ENCODE data around the gene TMEM239. TPM values are rescaled to one million over a fixed set of nuclear protein-coding genes. Genes with fewer than 3 reads are reported as not detected.
A peak's percentile ranks its signal among the peaks of the same experiment; 100 is the strongest.

The TMEM239 gene
- total and polyA plus RNA-seq, 2 of the 8 experiments (the other 6 are each of a cell fraction or from before 2014, with no cell fraction given): not detected

DNA sequence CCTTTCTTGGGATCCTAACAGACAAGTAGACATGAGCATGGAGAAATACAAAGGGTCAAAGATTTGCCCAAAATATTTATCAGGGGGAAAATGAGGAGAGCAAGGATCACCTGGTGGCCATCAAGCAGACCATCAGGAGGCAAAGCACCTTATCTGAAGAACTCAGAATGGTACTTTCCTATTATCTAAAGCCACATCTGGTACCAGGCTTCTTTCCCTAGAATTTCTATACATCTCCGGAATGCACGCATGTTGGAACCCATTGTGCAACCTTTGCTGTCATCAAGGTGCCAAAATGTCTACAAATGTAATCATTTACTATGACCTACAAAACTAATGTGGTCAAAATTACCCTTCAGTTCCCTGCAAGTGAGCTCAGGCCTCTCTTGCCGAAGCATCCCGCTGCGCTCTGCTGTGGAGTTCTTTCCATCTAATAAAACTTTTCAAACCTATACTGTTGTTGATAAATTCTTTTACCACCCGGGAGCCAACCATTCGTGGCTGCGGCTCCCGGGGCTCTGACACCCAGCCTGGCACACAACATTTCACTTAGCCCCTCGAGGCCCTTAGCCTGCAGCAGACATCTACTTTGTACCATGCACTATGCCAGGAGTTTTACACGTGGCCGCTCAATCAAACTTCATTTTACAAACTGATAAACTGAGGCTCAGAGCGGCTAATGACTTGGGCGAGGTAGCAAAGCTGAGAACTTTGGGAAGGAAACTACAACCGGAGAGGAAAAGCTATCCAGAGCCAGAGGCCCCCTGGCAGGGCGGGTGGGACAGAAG, 11.9 kb upstream of the TMEM239 start:
- no peak overlapping the region for H3K9ac ChIP-seq (replicated peaks in 1 of 4; ENCODE audit: extremely low read depth in 1 of 4, low read depth in 3 of 4, low read length in 3 of 4)
- CTCF ChIA-PET (ENCODE audit: partially characterized antibody): interaction anchor here (1.1 to 1.5 kb wide), 2 partner anchors 12 to 23 kb away, joined by 3 read pairs; partner anchors contain the start of gene TMEM239
- POLR2A ChIA-PET (ENCODE audit: partially characterized antibody): interaction anchor here (1.9 kb wide), 1 partner anchor 148 kb away, joined by 6 read pairs; no protein-coding TSS in a partner anchor
- H3K18ac ChIP-seq (ENCODE audit: extremely low read depth, low read length): no peak overlapping the region
- 47% methylated on average over 14 of the region's 16 CpGs; no CpG with 5 or more reads in 1 of the 2 experiments for WGBS, 2 experiments (ENCODE audit: extremely low coverage in 1 of 2, insufficient coverage in 1 of 2, insufficient read length in 1 of 2, insufficient replicate concordance in 2 of 2, low coverage in 1 of 2, low lambda C conversion rate in 2 of 2, missing lambda C conversion rate in 1 of 2)
- no peak overlapping the region for H2AK5ac ChIP-seq (ENCODE audit: low read depth, low read length)
- H2BK15ac ChIP-seq (ENCODE audit: low read length): no peak overlapping the region
- H3K27ac ChIP-seq (ENCODE audit: low read depth, low read length): no peak overlapping the region
- no peaks in the 10 kb centered on the region for H3K9me3 ChIP-seq (ENCODE audit: insufficient read depth in 2 of 2, low read depth in 1 of 2, low read length in 1 of 2)
- DNase-seq (ENCODE audit: low read depth in 1 of 2, low spot score in 2 of 2) (no peak), FAIRE-seq (no peak)
- H3K56ac ChIP-seq (replicated peaks; ENCODE audit: insufficient read length, low read depth, low read length): no peak overlapping the region
- H3K4me2 ChIP-seq (ENCODE audit: insufficient read depth in 1 of 2, low read depth in 2 of 2, low read length in 2 of 2): peak overlapping the region; percentile 78 to 79; a peak in 3 of 4 replicates
- H3K4me1 ChIP-seq (replicated peaks in 1 of 4; ENCODE audit: control insufficient read depth in 3 of 4, insufficient read depth in 4 of 4, low read length in 3 of 4): peaks cover 0 to 26% (median 14%) of the 10 kb centered on the region in 4 experiments; a peak in 6 of 7 replicates
- no peak overlapping the region for H2AFZ ChIP-seq (ENCODE audit: low read length)
- no peak overlapping the region for H4K5ac ChIP-seq (ENCODE audit: insufficient read length, low read depth, low read length)
- peaks cover 41 to 71% (median 66%) of the 10 kb centered on the region in 4 experiments for H3K27me3 ChIP-seq (replicated peaks in 1 of 4; ENCODE audit: control insufficient read depth in 3 of 4, extremely low read depth in 1 of 4, insufficient read depth in 3 of 4, low read length in 3 of 4)
- H4K91ac ChIP-seq (replicated peaks; ENCODE audit: insufficient read length, low read length): no peak overlapping the region
- no peak overlapping the region for H2BK12ac ChIP-seq (ENCODE audit: low read depth, low read length)
- H3K79me1 ChIP-seq (ENCODE audit: low read depth, low read length): no peaks in the 10 kb centered on the region; the same call in 1 of the 2 replicates
- no peak overlapping the region for H2BK20ac ChIP-seq (ENCODE audit: low read length)
- H4K20me1 ChIP-seq (replicated peaks in 1 of 2; ENCODE audit: control insufficient read depth in 1 of 2, insufficient read depth in 2 of 2, low read length in 2 of 2): peaks cover 0 to 4% of the 10 kb centered on the region in 2 experiments
- no peak overlapping the region for H2BK5ac ChIP-seq (ENCODE audit: low read depth, low read length)
- H4K8ac ChIP-seq (ENCODE audit: extremely low read depth, insufficient read depth, low read length): no peak overlapping the region; the same call in 1 of the 2 replicates
- no peaks in the 10 kb centered on the region for H3K79me2 ChIP-seq (ENCODE audit: control insufficient read depth in 1 of 2, insufficient read depth in 2 of 2, low read length in 2 of 2)
- H3K23me2 ChIP-seq (ENCODE audit: low read depth, low read length): peaks cover 17% of the 10 kb centered on the region
- no peaks in the 10 kb centered on the region for H3K36me3 ChIP-seq (ENCODE audit: control insufficient read depth in 2 of 4, insufficient read depth in 4 of 4, low read length in 3 of 4)
- no peak overlapping the region for H3K14ac ChIP-seq (ENCODE audit: insufficient read length)
- no peak overlapping the region for H3K23ac ChIP-seq (ENCODE audit: insufficient read length)
- no peak overlapping the region for H3K4ac ChIP-seq (replicated peaks; ENCODE audit: insufficient read length, low read depth, low read length)
- H2BK120ac ChIP-seq (replicated peaks; ENCODE audit: low read depth, low read length): no peak overlapping the region
- peak overlapping the region in 3 of 4 experiments; percentile 21 to 52 (median 28); a peak in 3 of 8 replicates for H3K4me3 ChIP-seq (ENCODE audit: extremely low read depth in 1 of 4, insufficient read depth in 2 of 4, low read depth in 3 of 4, low read length in 4 of 4)
- TF ChIP-seq TAF7 (optimal IDR thresholded peaks at IDR 0.05; ENCODE audit: borderline replicate concordance, low read depth, low read length) (no peak), SP2 (IDR thresholded peaks at IDR 0.05; ENCODE audit: low read length) (no peak), TBP (IDR thresholded peaks at IDR 0.05; ENCODE audit: low read depth, low read length) (no peak), RXRA (IDR thresholded peaks at IDR 0.05; ENCODE audit: insufficient read depth, low read depth, low read length) (no peak), BACH1 (IDR thresholded peaks at IDR 0.05; ENCODE audit: low read length) (no peak), EP300 (IDR thresholded peaks at IDR 0.05; ENCODE audit: borderline replicate concordance in 1 of 2, low read depth in 2 of 2, low read length in 2 of 2) (no peak), JUN (IDR thresholded peaks at IDR 0.05; ENCODE audit: low read depth, low read length) (no peak), RNF2 (IDR thresholded peaks at IDR 0.05; ENCODE audit: borderline replicate concordance, low read depth, low read length, missing control alignments, poor library complexity, severe bottlenecking) (no peak), BRCA1 (IDR thresholded peaks at IDR 0.05; ENCODE audit: low read depth, low read length) (no peak), CREB1 (IDR thresholded peaks at IDR 0.05) (no peak), KDM5A (IDR thresholded peaks at IDR 0.05; ENCODE audit: low read length) (no peak), CBX8 (IDR thresholded peaks at IDR 0.05; ENCODE audit: borderline replicate concordance, low read depth, low read length) (no peak)

All from H1 (cell line).